NCI-H2107 (cell line): Measurements from ENCODE around the gene JAG2.

Source experiments
- DNase-seq: peaks from one replicate; lab custom pipeline; 2025; lab: John Stamatoyannopoulos, UW

Gene JAG2

DNA sequence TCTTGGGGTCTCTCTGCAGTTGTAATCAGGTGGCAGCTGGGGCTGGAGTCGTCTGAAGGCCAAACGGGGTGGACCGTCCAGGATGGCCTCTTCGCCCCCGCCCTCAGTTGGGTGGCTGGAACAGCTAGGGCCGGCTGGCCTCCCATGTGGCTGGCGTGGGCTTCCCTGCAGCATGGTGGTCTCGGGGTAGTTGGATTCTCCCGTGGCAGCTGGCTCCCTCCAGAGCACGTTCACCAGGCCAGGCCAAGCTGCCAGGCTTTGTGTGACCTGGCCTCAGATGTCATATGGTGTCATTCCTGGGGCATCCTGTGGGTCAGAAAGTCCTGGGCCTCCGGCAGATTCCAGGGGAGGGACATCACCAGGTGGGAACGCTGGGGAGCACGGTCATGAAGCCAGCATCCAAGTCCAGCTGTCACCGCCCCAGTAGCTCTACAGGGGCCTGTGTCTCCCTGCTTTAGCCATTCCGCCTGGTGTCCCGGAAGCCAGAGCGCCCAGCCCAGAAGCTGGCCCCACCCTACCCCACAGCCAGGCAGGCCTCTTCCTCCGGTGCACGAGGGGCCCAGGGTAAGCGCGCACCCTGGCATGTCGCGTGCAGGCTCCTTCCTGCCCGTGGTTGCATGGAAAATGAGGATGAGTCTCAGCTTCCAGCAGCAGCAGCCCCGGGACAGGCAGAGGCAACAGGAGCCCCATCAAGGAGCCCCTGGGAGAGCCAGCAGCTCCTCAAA, 13.9 kb upstream of the JAG2 start:
- no peak for DNase-seq

DNA sequence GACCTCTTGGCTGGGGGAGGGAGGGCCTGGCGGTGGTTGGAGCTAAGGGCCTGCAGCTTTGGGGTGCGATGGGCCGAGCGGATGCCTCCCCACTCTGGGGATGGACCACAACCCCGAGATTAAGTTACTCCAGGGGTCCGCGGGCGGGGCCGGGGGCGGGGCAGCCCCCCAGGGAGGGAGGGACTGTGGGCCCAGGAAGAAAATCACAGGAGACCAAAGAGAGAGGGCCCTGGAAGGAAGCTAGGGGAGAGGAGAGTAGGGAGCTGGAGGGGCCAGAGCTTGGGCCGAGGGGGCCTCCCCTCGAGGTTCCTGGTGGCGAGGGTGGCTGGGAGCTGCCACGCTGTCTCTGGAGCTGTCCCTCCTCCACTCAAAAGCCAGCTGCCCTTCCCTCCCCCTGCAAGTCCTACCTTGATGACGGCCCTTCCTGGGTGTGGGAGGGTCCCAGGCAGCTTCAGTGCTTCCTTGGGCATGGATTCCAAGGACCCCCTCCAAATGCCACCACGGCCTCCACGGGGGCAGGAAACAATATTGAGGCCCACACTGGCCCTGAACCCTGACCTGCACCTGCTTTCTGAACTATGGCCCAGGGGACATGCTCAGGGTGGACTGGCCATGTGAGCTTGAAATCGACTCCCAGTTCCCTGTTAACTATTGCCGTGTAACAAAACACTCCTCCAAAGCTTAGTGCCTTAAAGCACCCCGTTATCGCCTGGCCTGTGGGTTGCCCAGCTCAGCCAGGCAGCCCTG, 13.1 kb upstream of the JAG2 start:
- no peak for DNase-seq

DNA sequence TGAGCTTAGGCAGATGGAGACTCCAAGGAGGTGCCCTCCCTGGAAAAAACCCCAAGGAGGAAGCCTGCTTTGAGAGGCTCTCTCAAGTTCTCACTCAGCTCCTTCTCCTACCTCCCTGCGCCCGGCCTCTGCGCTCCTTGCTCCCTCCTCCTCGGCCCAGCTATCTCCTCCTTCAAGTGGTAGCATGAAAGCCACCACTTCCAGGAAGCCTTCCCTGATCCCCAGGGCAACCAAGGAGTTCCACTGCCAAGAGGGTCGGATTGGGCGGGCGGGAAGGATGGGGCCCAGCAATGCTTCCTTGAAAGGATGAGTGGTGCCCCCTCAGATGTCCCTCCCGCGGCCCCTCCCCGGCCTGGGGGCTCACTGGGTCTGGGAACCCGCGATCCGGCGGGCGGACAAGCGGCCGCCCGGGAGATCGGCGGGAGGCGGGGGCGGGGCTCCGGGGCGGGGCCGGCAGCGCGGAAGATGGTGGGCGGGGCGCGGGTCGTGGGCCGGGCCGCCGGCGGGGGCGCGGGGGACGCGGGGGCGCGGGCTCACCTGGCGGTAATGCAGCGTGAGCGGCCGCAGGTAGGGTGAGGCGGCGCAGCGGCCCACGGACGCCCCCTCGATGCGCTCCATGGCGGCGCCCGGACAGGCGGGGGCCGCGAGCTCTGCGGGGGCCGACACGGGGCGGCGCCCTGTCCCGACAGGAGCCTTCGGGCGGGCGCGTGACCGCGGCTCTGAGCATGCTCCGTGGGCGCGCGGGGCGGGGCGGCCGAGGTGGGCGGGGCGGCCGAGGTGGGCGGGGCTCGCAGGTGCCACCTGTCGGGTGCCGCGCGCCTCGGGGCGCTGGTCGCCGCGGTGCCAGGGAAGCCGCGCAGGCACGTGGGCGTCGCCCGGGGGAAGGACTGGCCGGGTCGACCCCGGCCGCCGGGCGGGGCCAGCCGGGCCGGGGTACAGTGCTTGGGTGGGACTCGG, 12.3 kb upstream of the JAG2 start, which contains the start of gene NUDT14:
Gene NUDT14 (minus strand): TSS at position 721 of the 957 bp plus-strand sequence. CDS start 103 bp downstream, at position 618.
- DNase-seq, result peak; percentile 86

DNA sequence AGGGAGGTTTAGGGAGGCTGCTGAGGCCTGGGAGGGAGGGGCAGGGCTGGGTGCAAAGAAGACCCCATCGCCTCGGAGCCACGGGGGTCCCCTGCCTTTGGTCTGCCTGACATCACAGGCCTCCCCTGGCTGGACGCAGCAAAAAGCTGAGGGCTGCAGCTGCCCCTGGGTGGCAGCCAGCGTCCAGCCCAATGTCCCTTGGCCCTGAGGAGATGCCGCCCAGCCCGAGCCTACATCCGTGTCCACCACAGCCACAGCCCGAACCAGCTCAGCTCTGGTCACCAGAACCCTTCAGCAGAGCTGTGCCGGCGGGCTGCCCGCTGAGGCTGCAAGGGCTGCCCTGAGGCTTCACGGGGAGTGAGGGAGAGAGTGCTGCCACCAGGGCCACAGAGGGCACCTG, 10.6 kb upstream of the JAG2 start:
- no peak for DNase-seq

DNA sequence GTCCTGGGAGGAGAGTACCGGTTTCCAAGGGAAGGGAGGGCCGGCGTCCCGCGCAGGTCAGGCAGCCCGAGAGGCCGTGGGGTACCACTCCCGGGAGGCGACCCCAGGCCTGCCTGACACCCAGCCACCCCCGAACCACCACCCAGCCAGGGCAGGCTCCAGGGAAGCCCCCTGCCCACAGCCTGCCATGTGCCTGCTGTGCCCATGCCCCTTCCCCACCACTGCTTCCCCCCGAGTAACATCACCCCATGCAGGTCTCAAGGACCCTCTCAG, 10.2 kb upstream of the JAG2 start:
- no peak for DNase-seq

DNA sequence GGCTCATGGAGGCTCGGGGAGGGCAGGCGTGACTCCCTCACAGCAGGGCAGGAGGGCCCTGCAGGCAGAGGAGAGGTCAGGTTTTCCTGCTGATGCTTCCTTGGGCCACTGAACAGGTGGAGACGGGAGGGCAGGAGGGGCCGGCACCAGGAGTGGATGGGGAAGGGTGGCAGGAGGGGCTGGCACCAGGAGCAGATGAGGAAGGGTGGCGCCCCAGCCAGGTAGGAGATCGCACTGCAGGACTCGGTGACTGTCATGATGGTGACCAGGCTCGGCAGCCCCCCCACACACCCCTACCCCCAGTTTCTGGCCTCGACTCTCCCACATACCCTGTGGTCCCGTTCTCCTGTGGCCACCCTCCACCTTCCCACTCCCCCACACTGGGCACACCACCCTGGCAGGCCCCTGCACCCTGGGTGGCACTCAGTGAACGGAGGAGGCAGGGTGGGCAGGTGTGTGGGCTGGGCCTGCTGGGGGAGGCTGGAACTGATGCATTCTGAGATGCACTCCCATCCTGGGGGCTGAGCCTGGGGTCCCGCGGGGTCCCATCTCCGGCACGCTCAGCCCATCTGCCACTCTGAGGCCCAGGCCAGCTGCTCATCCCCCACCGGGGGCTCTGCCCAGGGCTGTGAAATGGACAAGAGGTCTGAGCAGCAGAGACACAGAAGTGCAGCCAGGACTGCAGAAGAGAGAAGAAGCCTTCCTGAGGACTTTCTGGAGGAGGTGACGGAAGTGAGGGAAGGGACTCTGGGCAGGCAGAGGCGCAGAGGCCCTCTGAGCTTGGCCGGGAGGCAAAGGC, 9.7 kb upstream of the JAG2 start:
- no peak for DNase-seq

DNA sequence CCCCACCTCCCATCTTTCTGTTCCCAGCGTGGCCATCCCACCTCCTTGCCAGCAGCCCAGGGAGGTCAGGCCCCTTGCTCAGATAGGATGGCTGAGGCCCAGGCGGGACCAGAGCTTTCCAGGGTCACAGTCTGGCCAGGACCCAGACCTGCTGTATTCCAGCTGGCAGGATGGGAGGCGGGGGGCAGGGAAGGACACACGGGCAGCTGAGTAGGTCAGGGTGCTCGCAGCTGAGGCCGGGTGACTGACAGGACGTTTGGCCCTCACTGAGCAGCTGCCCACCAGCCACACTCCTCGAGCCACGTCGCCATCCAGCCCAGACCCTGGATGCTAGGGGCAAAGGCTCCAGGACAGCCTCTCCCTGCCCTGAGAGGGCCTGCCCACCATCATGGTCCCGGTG, 8.5 kb upstream of the JAG2 start:
- DNase-seq, result no peak

DNA sequence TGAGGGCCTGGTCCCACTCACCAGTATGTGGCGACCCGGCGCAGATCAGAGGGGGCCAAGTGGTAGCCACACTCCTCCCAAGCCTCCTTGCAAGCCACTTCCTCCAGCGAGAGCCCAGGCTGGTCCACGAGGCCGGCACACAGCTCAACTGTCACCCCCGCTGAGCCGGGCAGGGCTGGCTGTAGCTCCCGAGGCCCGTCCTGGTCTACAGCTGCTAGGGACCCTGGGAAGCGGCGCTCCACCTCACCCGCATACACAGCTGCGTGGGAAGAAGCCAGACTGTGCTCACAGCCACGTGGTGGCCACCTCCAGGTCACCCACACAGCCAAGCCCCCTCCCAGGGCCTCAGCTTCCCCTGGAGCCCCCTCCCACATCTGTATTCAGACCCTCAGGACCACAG, 7.9 kb upstream of the JAG2 start:
- DNase-seq, result no peak

DNA sequence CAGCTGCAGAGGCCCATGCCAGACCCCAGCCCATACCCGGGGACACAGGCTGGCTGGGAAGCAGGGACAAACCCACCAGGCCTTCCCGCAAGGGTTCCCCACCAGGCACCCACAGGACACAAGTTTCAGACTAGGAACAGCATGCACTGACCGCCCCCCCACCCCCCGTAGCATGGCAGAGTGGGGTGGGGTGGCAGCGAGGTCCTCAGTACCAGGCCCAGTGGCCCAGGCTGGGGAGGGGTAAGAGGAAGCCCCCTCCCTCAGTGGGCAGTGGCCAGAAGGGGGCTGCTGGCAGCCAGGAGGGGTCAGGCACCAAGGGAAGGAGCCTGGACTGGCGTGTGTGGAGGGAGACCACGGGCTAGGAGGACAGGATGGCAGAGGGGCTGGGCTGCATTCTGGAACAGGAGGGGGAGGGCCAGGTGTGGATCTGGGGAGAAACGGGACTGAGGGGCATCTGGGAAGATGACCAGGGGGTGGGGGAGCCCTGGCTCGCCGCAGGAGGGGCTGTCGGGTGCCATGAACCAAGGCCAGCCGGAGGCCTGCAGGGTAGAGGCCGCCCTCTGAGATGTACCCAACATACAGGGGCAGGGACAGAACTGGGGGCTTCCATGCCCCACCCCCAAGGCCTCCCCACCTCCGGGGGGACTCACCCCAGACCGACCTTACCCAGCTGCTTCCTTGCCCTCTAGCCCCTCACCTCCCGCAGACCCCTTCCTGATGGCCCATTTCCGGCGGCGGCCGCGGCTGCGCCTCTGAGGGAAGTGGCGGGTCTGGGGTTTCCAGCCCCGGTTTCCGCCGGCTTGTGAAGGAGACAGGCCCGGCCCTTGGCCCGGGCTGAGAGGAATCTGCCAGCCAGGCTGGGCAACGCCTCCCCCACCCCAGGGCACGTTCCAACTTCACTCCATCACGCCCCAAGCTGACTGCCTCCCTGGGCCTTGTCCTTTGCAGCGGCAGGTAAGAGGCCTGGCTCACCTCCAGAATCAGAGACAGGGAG, 5.6 kb upstream of the JAG2 start:
- no peak for DNase-seq

DNA sequence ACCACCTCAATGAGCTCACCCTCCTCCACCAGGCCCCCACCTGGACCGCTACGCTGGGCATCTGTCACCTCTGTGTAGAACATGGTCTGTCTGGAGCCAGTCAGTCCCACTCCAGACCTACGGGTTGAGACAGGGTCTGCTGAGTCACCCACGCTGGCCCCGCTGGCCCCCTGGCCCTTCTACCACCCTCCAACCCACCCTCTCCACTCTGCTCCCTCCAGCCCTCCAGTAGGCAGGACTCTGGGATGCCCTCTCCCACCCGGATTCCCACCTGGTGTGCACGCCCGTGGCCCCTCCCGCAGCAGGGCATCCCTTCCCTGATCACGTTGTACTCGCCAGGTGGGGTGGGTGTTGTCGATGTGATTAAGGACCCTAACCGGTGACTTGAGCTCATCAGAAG, 4.6 kb upstream of the JAG2 start:
- no peak for DNase-seq

DNA sequence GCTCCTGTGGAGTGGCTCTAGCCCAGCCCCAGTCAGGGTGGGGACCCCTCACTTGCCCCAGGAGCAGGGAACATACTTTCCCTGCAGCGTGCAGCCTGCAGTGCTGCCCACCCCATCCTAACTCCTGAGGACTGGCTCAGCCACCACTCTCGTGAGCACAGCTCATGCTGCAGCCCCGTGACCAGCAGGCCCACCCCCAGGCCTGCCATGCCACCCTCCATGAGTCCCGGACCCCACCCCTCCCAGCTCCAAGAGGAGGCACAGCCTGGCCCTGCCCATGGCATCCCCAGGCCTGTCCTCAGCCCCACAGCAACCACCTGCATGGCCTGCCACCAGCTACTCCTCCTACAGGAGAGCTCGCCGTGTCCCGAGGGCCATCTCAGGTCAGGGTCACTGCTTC, 3.9 kb upstream of the JAG2 start:
- DNase-seq, result no peak

DNA sequence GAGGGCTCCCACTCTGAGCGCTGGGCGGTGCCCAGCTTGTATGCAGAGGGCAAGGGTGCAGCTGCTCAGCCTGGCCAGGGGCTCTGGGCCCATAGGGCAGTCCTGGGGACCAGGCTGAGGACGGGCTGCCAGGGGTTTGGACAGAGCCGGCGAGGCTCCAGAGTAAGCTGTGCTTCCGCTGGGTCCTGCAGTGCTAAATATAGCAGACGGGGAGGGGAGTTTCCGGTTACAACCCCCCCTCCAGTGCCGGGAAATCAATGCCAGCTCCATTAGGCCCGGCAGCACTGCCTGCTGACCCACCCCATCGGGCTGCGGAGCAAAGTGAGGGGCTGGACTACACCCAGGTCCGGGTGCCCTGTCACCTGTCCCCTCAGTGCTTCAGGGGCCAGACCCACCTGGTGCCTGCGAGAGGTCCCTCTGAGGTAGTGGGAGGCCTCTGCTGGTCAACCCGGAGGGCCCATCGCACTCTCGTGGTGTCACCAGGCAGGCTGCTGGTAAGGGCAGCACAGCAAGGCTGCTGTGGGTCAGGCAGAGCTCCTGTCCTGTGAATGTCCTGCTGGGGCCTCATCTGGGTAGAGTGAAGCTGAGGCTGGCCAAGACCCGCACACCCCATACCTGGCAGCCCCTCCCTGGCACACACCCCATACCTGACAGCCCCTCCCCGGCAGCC, 2.6 kb upstream of the JAG2 start:
- peak; percentile 54 for DNase-seq

DNA sequence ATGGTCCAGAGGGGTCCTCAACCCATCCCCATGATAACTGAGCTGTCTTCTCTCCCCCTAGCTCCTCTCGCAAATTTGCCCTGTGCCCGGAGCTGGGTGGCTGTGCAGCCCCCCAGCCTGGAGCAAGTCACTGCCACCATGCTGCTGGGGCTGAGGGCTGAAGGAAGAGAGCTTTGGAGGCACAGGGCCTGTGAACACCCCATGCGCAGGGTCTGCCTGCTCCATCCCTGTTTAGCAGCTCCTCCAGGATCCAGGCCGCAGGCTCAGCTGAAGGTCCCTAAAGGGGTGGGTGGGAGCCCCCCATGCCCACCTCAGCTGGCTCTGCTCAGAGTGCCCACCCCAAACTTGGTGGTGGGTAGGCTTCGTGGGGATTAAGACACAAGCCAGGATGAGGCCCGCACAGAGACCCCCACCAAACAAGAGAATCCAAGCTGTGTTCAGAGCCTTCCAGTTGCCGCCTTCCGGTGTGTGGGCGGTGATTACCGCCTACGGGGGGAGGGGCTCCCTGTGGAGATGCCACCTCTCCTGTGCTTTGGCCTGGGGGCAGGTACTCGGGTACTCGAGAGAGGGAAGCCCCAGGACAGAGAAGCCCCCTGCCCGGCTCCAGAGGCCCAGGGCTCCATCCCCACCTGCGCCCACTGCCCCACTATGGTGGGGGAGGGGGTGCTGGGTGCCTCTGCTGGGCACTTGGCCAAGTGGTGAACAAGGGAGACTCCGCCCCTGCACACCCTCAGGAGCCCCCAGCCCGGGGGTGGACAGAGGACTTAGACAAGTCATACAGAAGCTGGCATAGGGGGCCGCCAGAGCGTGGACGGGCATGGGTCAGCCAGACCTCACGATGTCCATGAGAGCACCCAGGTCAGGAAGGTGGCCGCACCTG, 1.4 kb upstream of the JAG2 start:
- peak; percentile 28 for DNase-seq

DNA sequence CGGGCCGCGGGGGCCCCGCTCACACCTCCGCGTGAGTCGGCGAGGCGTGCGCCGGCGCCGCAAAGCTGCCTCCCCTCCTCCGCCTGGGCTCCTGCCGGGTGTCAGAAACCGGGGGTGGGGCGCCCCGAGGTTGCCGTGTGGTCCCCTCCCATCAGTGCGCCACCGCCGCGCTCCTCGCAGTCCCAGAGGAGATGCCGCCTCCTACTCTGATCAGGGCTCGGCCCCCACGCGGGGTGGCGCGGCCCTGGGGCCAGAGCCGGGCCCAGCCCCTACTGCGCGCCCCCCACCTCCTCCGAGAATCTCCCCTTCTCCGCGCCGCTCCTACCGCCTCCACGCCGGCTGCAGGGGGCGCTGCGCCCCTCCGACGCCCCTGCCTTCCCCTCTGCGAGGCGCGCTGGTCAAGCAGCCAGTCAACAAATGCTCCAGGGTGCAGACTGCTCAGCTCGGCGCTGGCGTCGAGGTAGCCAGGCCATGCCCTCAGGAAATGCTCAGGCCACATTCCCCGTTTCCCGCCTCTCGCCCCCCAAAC, 467 bp upstream of the JAG2 start:
- DNase-seq, result peak; percentile 65

DNA sequence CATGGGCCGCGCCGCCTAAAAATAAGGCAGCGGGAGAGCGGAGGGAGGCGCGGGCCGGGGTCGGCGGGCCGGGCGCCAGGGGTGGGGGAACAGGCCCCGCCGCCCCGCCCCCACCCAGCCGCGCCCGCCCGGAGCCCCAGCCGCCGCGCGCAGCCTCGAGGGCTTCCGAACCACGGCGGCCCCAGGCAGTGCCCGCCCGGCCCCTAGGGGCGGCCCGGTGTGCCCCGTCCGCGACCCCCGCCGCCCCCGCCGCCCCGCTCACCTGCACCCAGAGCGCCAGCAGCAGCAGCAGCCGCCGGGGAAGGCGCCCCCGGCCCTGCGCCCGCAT, 519 bp downstream of the JAG2 start:
- DNase-seq, result no peak

DNA sequence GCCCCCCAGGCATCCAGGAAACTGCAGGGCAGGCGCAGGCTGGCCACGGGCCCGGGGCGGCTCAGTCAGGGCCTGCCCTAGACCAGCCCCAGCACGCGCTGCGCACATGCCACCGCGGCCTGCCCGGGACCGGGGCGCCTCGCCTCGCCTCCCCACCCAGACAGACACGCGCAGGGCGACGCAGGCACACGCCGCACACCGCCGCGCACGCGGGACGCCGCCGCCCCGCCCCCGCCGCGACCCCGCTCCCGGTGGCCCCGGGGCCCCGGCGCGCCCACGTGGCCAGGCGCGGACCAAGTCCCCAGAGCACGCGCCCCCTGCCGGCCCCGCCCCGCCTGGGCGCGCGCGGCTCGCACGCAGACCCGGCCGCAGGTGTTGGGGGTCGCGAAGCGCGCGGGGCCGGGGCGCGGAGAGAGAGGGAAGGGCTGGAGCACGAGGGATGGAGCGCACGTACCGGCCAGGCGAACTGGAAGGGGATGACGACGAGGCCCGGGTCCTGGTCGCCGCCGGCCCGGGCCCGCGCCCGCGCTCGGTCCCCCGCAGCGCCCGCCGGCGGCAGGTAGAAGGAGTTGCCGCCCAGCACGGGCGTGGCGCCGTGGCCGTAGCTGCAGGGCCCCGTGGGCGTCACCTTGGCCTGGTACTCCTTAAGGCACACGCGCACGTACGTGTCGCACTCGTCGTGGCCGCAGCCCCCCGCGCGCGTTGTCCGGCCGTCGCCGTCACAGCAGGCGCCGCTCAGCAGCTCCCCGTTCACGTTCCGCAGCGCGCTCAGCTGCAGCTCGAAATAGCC, 1.1 kb downstream of the JAG2 start:
- DNase-seq, result no peak

DNA sequence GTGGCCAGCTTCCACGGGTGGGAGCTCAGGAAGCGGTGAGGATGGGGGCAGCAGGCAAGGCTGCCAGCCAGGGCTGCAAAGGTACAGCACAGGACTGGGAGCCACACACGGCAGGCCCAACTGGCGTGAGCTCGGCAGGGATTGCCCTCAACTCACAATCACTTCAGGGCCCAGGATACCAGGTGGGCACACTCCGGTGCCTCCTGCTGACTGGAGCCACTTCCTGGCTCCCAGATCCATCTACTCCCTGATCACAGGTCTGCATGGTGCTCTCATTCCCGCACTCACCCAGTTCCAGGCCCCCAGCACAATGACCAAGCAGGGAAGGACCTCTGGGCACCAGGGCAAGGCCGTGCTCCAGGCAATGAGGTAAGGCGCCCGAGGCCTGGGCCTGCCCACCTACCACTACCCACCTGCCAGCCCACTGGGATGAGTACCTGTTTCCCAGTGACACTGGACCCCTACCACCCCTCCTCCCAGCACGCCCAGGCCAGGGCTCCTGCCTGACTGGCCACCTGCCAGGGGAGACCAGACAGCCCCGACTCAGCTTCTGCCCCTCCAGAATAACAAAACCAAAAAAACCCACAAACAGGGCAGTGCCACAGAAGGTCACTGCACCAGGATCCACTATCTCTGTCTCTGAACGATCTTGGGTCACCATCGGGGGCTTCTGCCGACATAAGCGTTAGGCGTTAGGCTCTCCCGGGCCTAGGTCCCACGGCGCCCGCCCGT, 1.8 kb downstream of the JAG2 start:
- no peak for DNase-seq
